HTERT RPE-1 (cell line): ENCODE data around the gene WFDC8.

Experiments
- in situ Hi-C: fragments of 300-500 bp; cut with MboI; formaldehyde crosslinking; loops from 4 replicates; pipeline ENCODE4 v1.14.3; 2020; ENCODE audit warnings: low sequenced_read_pairs

The WFDC8 gene

DNA sequence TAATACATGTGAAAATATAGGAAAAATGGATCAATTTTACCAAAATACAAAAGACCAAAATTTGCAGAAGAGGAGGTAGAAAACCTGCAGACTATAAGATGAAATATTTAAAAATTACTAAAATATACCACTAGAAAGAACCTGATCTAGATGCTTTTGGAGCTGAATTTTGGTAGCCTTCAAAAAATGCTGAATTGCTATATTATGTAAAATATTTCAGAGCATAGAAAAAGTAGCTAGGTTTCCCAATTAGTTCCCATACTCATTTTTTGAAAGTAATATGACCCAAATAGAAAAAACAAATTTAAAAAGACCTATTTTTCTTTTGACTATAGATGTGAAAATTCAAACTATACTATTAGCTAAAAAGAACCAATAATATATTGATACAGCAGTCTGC is 28.3 kb downstream of the WFDC8 start:
- in situ Hi-C loops: no loop called here

DNA sequence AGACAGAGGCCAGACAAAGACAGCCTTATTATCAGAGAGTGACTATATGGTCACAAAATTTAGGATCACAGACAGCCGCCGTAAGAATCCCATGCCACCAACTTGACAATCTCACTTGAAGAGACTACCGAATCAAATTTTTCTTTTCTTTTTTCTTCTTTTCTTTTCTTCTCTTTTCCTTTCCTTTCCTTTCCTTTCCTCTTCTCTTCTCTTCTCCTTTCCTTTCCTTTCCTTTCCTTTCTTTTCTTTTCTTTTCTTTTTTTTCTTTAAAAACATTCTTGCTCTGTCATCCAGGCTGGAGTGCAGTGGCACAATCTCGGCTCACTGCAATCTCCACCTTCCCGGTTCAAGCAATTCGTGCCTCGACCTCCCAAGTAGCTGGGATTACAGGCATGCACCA is 30.7 kb downstream of the WFDC8 start:
- in situ Hi-C loops: no loop called here

- in situ Hi-C loops: no loop called here
Observed at GRCh38 chr20:45547206-45547770, 31.8 kb downstream of the WFDC8 start, which contains the start of gene EPPIN. TSS of gene EPPIN (minus strand) at chr20:45547401. CDS start at chr20:45547357, 44 bp downstream.

- in situ Hi-C loops: no loop called here
Observed at GRCh38 chr20:45545754-45546453, 33.2 kb downstream of the WFDC8 start.

- in situ Hi-C loops: no loop called here
Observed at GRCh38 chr20:45545351-45545750, 33.7 kb downstream of the WFDC8 start.

DNA sequence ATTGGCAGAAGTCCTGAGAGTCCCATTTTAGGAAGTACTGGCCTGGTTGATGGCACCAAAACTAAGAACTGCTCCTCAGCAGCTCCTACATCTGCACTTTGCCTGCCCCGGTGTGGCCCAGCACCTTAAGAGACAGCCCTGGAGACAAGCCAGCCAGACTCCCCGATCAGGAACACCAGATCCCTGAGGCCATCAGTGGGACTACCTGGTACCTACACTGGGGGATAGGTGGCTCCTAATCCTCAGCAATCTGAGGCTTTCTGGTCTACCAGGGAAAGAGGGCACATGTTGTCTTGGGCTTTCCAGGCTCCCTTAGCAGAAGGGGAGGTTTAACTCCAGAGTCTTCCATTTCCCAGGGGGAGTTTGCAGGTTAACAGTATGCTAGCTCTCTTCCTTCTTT is 39.7 kb downstream of the WFDC8 start, which contains the start of gene WFDC6:
Gene WFDC6 (minus strand): TSS at position 101 of the 400 bp plus-strand sequence. CDS start 75 bp downstream, at position 26.
- in situ Hi-C loops: no loop called here

DNA sequence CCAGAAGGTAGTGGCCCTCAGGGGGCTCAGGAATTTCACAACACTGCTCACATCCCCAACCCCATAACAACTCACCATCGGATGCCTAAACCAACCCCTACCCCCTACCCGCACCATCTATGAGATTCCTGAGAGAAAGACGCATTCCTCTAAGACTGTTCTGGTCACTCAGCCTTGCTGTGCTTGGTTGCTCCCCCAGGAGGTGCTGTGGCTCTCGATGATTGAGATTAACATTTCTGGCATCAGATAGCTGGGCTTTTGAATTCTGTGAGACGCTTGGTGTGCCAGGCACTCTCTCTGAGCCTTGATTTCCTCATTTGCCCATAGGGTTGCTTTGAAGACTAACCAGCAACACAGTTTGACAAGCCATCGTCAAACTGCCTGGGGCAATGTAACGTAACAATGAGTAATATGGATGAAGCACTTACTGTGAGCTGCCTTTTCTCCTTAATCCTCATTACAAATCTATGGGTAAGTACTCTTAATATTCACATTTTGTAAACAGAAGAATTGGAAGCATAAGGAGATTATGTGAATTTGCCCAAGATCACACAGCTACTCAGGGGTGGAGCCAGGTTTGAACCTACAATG is 40.8 kb downstream of the WFDC8 start:
- in situ Hi-C loops: no loop called here

- in situ Hi-C loops: no loop called here
Observed at GRCh38 chr20:45527294-45527693, 51.8 kb downstream of the WFDC8 start.

- in situ Hi-C loops: no loop called here
Observed at GRCh38 chr20:45523821-45524220, 55.3 kb downstream of the WFDC8 start.

GRCh38 chr20:45518282-45518681 is 60.8 kb downstream of the WFDC8 start:
- in situ Hi-C loops: no loop called here

DNA sequence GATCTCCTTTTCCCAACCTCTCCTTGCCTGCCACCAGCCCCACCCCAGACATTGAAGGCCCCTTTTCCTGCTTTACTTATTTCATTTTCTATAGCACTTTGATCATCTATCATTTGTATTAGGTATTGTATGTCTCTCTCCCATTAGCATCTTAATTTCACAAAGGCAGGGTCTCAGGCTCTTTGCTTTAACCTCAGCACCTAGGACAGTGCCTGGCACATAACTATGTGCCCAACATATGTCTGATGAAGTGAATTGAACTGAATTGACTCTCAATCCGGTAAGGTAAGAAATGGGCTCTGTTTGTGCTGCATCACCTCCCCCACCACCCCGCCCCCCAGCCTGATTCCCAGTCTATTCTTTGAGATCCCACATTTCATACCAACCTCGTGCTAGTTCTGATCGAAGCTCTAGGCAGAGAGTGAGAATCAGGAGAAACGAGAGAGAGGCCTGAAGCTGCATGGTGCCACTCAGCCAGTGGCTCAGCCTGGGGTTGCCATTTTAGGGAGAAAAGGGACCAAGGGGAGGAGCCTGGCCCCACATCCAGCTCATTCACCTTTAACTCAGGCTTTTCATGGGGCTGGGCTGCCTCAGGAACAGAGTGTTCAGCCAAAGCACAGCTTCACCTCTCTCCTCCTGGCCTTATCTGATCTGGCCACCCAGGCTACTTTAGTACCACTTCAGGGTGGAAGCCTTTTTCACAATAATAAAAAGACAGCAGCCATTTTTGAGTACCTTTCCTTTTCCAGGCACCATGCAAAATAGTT is 63.8 kb downstream of the WFDC8 start, which contains the start of gene SPINT3:
Gene SPINT3 (minus strand): TSS at position 476 of the 767 bp plus-strand sequence. CDS start 14 bp downstream, at position 462.
- in situ Hi-C loops: no loop called here

GRCh38 chr20:45510242-45510862 is 68.7 kb downstream of the WFDC8 start:
- in situ Hi-C loops: no loop called here

DNA sequence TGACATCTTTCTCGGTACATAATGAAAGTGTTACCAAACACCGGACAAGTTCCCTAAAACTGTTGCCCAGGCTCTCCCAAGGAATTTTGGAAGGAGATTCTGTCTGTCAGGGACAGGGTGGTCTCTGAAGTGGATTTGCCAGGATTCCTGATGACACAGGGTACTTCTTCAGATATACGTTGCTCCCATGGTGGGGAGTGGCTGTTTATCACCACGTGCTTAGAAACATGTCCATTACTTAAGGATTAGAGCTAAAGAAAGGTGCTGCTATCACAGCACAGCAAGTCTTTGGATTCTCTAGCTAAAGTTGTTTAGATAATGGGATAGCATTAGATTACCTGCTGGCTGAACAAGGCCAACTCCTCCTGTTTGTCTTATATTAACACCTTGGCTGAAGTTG is 70.0 kb downstream of the WFDC8 start:
- in situ Hi-C loops: no loop called here

- in situ Hi-C loops: no loop called here
Observed at GRCh38 chr20:45508068-45508886, 70.8 kb downstream of the WFDC8 start.

- in situ Hi-C loops: no loop called here
Observed at GRCh38 chr20:45507011-45507820, 71.9 kb downstream of the WFDC8 start.

DNA sequence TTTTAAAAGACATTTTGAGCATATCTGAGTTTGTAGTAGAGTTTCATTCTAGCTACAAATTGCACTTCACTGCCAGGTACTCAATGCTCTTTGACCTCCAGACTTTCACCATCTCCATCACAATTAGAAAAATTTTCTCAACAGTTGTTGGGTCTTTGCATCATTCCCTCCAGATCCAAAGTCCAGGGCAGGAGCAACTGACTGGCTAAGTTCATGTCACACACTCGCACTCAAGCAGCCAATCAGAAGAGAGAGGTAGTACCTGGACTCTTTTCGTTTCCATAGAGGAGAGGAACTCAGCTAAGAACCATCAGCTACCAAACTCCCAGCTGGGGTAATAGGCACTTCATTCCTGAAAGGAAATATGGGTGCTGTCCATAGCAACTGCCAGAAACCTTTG is 72.7 kb downstream of the WFDC8 start:
- in situ Hi-C loops: no loop called here

DNA sequence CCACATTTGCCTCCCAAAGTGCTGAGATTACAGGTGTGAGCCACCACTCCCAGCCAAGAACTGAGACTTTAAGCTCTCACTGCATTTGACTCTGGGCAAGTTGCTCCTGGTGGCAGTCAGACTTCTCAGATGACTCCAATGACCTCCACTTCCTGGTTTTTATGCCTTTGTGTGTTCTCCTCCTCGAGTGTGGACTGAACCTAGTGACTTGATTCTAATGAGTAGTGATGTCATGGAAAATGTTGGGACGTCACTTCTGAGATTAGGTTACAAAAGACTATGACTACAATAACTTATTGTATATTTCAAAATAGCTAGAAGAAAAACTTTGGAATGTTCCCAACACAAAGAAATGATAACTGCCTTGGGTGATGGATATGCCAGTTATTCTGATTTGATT is 75.7 kb downstream of the WFDC8 start:
- in situ Hi-C loops: no loop called here

DNA sequence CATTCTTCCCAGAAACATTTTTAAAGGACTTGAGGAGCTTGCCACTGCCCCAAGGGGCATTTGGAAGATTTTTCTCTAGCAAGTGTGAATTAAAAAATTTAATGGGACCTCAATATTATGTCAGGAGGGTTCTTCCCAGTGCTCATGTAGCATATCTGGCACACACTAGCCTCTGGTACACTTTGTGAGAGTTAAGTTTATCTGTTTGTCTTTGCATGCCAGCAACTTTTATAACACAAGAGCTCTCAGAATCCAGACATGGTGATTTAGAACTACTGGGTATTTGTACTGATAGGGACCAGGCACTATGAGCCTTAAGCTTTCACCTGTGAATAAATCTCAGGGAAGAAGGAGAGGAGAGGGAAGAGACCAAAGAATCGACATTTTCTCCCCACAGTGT is 76.5 kb downstream of the WFDC8 start:
- in situ Hi-C loops: no loop called here
